22Rv1 (cell line): ENCODE measurements around the gene RAB7B.

Source experiments
- CTCF ChIP-seq: fragments of 450-650 bp; IDR thresholded peaks from 2 replicates; pipeline ENCODE4 v1.5.1; 2017; ENCODE audit warnings: mild to moderate bottlenecking
- ZFX ChIP-seq: fragments of 450-650 bp; IDR thresholded peaks from 2 replicates; pipeline ENCODE4 v1.6.1; 2017; ENCODE audit warnings: antibody characterized with exemption, borderline replicate concordance

GRCh38 chr1:205940710-205941109 is 62.5 kb downstream of the RAB7B start:
- TF ChIP-seq CTCF: no peak
- no peak for TF ChIP-seq ZFX
